Breast epithelium (tissue), 3 donors: ENCODE measurements around the gene LPP.

Experiments
- CTCF ChIP-seq, 3 donors: fragments of 450-650 bp; IDR thresholded peaks; one replicate each; pipeline ENCODE4 v1.5.1; 2016 to 2017; ENCODE audit warnings: antibody characterized with exemption in 3 of 3, mild to moderate bottlenecking in 3 of 3, moderate library complexity in 3 of 3
- POLR2AphosphoS5 ChIP-seq, 3 donors: sonication (generic); formaldehyde crosslinking; IDR thresholded peaks; one replicate each; pipeline ENCODE4 v1.6.1; 2017; ENCODE audit warnings: antibody characterized with exemption in 3 of 3

- TF ChIP-seq CTCF (IDR thresholded peaks at IDR 0.05) (no peak), POLR2AphosphoS5 (IDR thresholded peaks at IDR 0.05) (no peak)
Observed at GRCh38 chr3:188807006-188807405, 653.0 kb downstream of the LPP start.
